H1 (cell line): Measurements from ENCODE around the gene DRD1.

Experiments used
- ASH2L ChIP-seq: fragments of 200-600, 300-600 bp; sonication (generic); IDR thresholded peaks from one replicate; pipeline ENCODE4 v1.7.1; 2017; ENCODE audit warnings: low read length
- CEBPB ChIP-seq: IDR thresholded peaks from 2 replicates; pipeline ENCODE4 v1.6.1; 2012; ENCODE audit warnings: low read depth, low read length
- EGR1 ChIP-seq: IDR thresholded peaks from 2 replicates; pipeline ENCODE4 v1.6.1; 2011; ENCODE audit warnings: low read depth, low read length, borderline replicate concordance
- MAFK ChIP-seq: IDR thresholded peaks from 2 replicates; pipeline ENCODE4 v1.6.1; 2012; ENCODE audit warnings: low read depth, mild to moderate bottlenecking, improper control_type of control experiment, low read length
- POLR2A ChIP-seq, 2 experiments: IDR thresholded peaks; 1 replicate in 1 of 2; 2 replicates in 1 of 2; pipeline ENCODE4 v1.6.1; 2011; ENCODE audit warnings: low read depth in 2 of 2, low read length in 2 of 2, mild to moderate bottlenecking in 2 of 2; ENCODE audit errors: control extremely low read depth in 1 of 2
- RNF2 ChIP-seq: fragments of 200-900, 300-1000 bp; sonication (generic); IDR thresholded peaks from 2 replicates; pipeline ENCODE4 v1.7.1; 2016; ENCODE audit warnings: borderline replicate concordance, low read depth, mild to moderate bottlenecking, antibody characterized with exemption, low read length; ENCODE audit not compliant: poor library complexity, severe bottlenecking; ENCODE audit errors: missing control alignments
- TEAD4 ChIP-seq: IDR thresholded peaks from 2 replicates; pipeline ENCODE4 v1.6.1; 2012; ENCODE audit warnings: low read depth, low read length, inconsistent platforms, mixed read lengths
- TF ChIP-seq, protein P1 (sequence below): IDR thresholded peaks from 2 replicates; pipeline ENCODE4 v1.6.1; 2012; ENCODE audit warnings: low read length, inconsistent platforms
- TF ChIP-seq, protein P2 (sequence below), 3 experiments: IDR thresholded peaks; 1 replicate in 2 of 3; 2 replicates in 1 of 3; pipeline versions ENCODE4 v1.5.1 to v1.6.1; 2011; ENCODE audit warnings: low read length in 3 of 3, mild to moderate bottlenecking in 3 of 3, inconsistent platforms in 2 of 3, low read depth in 1 of 3, moderate library complexity in 1 of 3; ENCODE audit not compliant: insufficient read depth in 1 of 3; ENCODE audit errors: control extremely low read depth in 1 of 3

DNA sequence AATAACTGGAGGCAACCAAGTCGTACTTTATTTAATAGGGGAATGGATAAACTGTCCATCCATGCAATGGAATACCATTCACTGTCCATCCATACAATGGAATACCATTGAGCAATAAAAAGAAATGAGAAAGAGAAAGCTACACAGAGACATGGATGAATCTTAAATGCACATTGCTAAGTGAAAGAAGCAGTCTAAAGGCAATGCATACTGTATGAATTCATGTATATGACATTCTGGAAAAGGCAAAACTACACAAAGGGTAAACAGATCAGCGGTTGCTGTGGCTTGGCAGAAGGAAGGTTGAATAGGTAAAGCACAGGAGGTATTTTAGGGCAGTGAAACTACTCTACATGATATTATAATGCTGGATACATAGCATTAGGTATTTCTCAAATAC is 16.2 kb downstream of the DRD1 start:
- TF ChIP-seq, protein P1, sequence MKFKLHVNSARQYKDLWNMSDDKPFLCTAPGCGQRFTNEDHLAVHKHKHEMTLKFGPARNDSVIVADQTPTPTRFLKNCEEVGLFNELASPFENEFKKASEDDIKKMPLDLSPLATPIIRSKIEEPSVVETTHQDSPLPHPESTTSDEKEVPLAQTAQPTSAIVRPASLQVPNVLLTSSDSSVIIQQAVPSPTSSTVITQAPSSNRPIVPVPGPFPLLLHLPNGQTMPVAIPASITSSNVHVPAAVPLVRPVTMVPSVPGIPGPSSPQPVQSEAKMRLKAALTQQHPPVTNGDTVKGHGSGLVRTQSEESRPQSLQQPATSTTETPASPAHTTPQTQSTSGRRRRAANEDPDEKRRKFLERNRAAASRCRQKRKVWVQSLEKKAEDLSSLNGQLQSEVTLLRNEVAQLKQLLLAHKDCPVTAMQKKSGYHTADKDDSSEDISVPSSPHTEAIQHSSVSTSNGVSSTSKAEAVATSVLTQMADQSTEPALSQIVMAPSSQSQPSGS: no peak
- TF ChIP-seq CEBPB (no peak), ASH2L (no peak), EGR1 (no peak), TEAD4 (no peak), MAFK (no peak), RNF2 (no peak), POLR2A (IDR thresholded peaks at IDR 0.05; ENCODE audit: control extremely low read depth in 1 of 2, low read depth in 2 of 2, low read length in 2 of 2) (no peak)
- TF ChIP-seq, protein P2, sequence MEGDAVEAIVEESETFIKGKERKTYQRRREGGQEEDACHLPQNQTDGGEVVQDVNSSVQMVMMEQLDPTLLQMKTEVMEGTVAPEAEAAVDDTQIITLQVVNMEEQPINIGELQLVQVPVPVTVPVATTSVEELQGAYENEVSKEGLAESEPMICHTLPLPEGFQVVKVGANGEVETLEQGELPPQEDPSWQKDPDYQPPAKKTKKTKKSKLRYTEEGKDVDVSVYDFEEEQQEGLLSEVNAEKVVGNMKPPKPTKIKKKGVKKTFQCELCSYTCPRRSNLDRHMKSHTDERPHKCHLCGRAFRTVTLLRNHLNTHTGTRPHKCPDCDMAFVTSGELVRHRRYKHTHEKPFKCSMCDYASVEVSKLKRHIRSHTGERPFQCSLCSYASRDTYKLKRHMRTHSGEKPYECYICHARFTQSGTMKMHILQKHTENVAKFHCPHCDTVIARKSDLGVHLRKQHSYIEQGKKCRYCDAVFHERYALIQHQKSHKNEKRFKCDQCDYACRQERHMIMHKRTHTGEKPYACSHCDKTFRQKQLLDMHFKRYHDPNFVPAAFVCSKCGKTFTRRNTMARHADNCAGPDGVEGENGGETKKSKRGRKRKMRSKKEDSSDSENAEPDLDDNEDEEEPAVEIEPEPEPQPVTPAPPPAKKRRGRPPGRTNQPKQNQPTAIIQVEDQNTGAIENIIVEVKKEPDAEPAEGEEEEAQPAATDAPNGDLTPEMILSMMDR (IDR thresholded peaks at IDR 0.05; ENCODE audit: control extremely low read depth in 1 of 3, insufficient read depth in 1 of 3, low read depth in 1 of 3, low read length in 3 of 3): no peak
